NOMO-1 treated with dmso at 0.1 percent for 144 hours (cell line): ENCODE results near the gene CCSER1.

Source experiments
- DNase-seq: peaks from one replicate; lab custom pipeline; 2025; ENCODE audit not compliant: unreplicated experiment; lab: John Stamatoyannopoulos, UW

CCSER1 gene

DNA sequence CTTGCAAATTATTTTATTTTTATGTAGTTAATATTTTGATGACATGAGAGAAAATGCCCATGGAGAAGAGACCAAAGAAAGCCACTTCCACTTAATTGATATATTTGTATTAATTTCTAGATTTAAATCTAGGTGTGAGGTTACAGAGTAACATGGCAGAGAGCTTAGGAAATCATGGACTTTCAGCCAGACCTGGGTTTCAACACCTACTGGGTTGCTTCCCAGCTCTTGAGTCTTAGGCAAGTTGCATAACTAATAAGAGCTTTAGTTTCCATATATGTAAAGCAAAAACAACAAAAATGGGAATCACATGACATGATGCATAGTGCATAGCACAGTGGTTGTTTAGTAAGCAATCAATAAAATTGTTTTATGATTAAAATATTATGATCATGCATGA, 413.3 kb downstream of the CCSER1 start:
- DNase-seq, result no peak

DNA sequence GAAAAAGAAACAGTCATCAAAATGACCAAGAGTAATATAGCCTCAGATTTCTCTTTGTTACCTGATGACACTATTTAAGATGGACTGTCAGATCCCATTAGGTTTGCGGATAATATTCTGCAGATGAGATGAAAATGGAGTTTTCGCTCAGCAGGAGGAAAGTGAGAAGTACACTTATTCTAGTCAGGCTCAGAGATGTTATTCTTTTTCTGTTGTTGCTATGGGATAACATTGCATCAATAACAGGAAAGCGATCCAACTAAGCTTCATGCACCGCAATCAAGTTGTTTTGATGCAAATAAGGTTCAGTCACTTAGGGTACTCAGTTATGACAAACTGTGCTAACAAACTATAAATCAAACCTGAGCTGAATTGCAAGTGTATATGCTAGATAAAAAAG, 415.0 kb downstream of the CCSER1 start:
- no peak for DNase-seq

DNA sequence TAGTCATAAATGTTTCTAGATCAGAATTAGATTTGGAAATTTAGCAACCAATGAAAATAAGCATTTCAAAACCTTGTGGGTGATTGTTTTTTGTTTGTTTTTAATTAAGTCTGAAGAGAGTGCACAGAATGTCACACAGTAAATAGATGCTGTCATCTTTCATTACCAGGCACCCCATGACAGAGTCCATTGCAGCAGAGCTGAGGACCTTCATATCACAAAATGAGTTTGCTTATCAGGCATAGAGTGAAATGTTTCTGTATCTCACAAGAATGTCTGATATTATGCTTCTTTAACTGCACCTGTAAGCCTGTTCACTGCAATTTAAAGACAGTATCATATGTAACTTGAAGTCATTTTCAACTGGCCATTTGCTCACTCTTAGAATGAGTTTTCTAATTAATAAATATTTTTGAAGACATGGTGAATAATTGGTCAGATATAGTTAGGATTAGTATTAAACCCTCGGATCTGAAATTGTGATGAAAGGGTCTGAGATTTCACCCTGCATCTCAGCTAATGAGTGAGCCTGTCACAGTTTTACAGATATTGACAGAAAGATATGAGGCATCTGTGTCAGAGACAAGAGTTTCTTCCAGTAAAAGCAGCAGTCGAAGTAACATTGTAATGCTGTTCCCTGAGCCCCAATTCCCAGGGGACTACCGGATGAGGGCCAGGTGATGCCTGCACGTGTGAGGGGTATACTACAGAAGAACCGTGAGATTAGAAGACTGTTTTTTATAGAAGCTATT, 416.4 kb downstream of the CCSER1 start:
- no peak for DNase-seq

GRCh38 chr4:90544532-90545045, 417.4 kb downstream of the CCSER1 start:
- DNase-seq, result no peak

DNA sequence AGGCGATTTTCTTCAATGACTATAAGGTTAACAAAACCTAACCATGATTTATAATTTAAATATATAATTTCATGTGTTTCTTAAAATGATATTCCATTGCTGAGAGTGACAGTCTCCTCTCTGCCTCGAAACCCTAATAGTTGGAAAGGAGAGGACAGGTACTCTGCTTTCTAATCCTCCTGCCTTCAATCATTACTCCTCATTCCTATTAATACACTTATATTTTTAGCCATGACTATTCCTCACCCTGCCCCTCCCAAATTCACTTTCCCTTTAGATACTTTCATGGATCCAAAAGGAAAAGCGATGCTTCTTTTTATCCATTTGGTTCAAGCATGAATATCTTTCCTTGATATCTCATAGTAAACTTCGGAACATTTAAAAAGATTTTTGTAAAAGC, 418.2 kb downstream of the CCSER1 start:
- no peak for DNase-seq

DNA sequence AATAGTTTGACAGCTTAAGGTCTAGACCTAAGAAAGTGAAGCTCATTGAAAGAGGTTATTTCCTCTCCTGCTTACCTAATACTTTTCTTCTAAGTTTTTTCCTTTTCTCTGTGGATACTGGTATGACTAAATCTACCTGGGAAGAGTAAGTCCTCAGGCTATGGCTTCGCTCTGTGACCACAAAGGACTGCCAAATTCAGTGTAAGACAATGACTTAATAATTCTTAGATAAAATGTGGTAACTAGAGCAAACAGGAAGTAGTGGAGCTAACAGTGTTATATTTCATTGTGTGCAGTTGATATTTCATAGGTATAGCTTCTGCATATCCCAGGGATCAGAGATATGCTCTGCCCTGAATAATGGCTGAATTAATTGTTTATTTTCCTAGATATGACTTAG, 418.9 kb downstream of the CCSER1 start:
- DNase-seq, result no peak

DNA sequence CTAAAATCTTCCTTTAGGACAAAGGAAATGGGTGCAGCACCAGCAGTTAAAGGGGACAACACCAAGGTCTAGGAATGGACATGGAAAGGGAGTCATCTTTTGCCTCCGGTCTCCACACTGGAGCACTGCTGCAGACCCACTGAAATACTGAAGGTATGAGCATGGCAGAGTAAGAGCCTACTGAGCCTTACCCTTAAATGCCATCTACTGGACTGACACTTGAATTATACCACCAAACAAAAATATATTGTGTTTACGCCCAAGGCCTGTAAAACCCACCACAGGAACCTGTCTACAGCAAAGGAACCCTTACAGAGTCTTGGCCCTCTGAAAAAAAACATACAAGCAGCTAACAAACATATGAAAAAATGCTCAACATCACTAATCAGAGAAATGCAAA, 443.4 kb downstream of the CCSER1 start:
- no peak for DNase-seq

GRCh38 chr4:90572996-90573395, 445.8 kb downstream of the CCSER1 start:
- no peak for DNase-seq

GRCh38 chr4:90575371-90575770, 448.2 kb downstream of the CCSER1 start:
- no peak for DNase-seq

DNA sequence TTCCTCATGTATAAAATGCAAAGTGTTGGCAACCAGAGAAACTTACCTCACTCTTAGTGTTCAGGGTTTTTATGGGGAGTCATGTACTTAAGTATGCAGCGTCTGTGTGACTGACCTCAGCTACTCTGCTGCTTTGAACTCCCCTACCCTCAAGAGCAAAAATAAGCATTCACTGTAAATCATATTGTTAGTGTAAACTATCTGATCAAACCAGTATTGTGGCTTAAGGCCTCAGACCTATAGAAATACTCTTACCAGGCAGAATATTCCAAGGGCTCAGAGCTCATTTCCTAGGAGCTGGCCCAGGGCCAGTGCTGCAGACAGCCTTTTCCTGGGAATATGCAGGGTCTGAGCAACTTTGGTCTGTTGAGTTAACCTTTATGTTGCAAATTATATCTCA, 453.1 kb downstream of the CCSER1 start:
- DNase-seq, result no peak

DNA sequence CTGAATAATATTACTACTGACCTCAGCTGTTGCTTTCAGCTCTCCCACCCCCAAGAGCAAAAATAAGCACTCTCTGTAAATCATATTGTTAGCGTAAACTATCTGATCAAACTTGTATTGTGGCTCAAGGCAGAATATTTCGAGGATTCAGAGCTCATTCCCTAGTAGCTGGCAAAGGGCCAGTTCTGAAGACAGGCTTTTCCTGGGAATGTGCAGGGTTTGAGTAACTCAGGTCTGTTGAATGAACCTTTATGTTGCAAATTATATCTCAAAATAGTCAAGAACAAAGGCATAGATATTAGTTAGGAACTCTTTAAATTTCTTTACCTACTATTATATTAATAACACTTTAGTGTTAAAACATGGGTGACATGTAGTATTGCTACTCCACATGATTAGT, 454.9 kb downstream of the CCSER1 start:
- no peak for DNase-seq

- DNase-seq, result no peak
Observed at GRCh38 chr4:90584051-90584450, 456.9 kb downstream of the CCSER1 start.

DNA sequence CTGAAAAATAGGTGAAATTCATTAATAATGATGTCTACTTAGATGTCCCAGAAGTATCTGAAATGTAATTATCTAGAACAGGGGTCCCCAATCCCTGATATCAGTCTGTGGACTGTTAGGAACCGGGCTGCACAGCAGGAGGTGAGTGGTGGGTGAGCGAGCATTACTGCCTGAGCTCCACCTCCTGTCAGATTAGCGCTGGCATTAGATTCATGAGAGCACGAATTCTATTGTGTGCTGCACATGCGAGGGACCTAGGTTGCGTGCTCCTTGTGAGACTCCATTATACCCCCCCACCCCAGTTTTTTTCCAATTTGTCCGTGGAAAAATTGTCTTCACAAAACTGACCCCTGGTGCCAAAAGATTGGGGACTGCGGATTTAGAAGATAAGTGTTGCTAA, 458.8 kb downstream of the CCSER1 start:
- no peak for DNase-seq

DNA sequence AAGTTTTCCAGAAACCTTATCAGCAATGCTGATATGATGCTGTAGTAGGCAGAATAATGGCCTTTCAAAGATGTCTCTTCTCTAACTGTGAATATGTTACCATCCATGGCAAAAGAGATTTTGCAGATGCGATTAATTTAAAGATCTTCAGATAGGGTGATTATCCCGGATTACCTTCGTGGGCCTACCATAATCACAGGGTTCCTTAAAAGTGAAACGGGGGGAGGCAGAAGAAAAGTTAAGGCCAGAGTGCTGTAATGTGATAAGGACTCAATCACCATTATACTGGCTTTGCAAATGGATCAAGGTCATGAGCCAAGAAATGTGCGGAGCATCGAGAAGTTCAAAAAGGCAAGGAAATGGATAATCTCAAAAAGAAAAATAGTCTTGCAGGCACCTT, 459.6 kb downstream of the CCSER1 start:
- no peak for DNase-seq

- DNase-seq, result no peak
Observed at GRCh38 chr4:90597927-90598326, 470.7 kb downstream of the CCSER1 start.

DNA sequence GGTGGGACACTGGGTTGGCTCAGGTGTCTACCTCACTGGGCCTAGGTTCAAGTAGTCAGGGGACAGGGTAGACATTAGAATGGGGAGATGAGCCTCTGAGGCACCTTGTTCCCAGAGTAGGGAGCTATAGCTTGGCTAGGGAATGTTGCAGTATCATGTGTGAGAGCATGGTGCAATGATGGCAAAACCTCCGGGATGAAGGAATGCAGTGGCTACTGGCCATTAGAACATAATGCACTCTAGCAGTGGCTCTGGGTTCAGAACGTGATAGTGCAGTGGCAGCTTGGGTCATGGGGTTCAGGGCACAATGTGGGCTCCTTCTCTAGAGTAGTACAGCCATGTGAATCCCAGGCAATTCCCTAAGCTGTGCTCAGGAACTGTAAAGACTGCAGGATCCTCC, 471.5 kb downstream of the CCSER1 start:
- DNase-seq, result no peak

- no peak for DNase-seq
Observed at GRCh38 chr4:90602726-90603125, 475.5 kb downstream of the CCSER1 start.

GRCh38 chr4:90603540-90603939, 476.3 kb downstream of the CCSER1 start:
- no peak for DNase-seq

DNA sequence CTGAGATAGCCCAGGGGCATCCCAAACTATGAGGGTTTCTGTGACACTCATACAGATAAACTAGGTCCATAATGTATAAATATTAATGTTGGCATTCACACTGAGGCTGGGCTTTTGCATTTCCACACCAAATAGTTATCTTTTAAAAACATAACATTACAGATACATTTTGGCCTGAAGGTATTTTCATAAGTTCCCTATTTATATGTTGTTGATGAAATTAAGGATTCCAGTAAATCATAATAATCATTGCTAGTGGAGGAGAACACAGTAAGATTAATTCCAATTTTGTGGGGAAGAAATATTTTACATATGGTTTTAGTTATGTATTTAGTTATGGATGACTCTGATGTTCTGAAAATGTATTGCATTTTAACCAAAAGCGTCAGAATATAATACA, 479.6 kb downstream of the CCSER1 start:
- DNase-seq, result no peak

GRCh38 chr4:90614371-90614770, 487.2 kb downstream of the CCSER1 start:
- DNase-seq, result no peak

- no peak for DNase-seq
Observed at GRCh38 chr4:90621080-90621479, 493.9 kb downstream of the CCSER1 start.

DNA sequence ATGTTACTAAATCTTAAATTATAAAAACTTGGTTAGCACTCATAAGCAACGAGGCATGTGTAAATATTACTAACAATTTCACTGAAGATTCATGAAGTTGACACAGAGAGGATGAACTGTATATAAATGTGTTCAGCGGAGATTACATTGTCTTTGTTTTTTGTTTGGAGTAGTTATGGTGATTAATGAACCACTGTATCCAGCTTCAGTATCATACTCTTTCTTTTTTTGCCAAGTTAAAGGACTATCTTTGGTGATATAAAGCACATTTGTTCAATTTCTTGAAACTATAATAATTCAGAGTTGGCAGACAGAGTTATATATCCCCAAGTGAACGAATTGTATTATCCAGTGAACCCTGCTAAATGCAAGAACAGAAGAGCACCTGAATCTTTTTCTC, 497.6 kb downstream of the CCSER1 start:
- DNase-seq, result no peak
